DND-41 (cell line): ENCODE results near the gene TSPO.

Experiments used
- ATAC-seq: fragments of 200-7000 bp; cut with Tn5 transposase; 3 replicates; pipeline ENCODE4 v1.9.1; 2021; ENCODE audit warnings: low read depth; ENCODE audit not compliant: insufficient read depth
- DNase-seq: peaks from one replicate; pipeline ENCODE4 v3.0.0-alpha.2; 2020
- H2AFZ ChIP-seq: 2 replicates; pipeline ENCODE4 v1.6.0; 2012; ENCODE audit warnings: low read depth, low read length
- H3K27ac ChIP-seq: 2 replicates; pipeline ENCODE4 v1.5.1; 2012; ENCODE audit warnings: low read length, inconsistent platforms
- H3K27me3 ChIP-seq: fragments of 200-600 bp; sonication (generic); 2 replicates; pipeline ENCODE4 v1.6.0; 2012; ENCODE audit warnings: low read length, mild to moderate bottlenecking, inconsistent platforms; ENCODE audit not compliant: insufficient read depth, poor library complexity
- H3K36me3 ChIP-seq: 2 replicates; pipeline ENCODE4 v1.5.1; 2012; ENCODE audit warnings: low read length, inconsistent platforms; ENCODE audit not compliant: insufficient read depth
- H3K4me1 ChIP-seq: 2 replicates; pipeline ENCODE4 v1.5.1; 2012; ENCODE audit warnings: mild to moderate bottlenecking, low read length; ENCODE audit not compliant: insufficient read depth
- H3K4me2 ChIP-seq: 2 replicates; pipeline ENCODE4 v1.6.0; 2012; ENCODE audit warnings: mild to moderate bottlenecking, moderate library complexity, low read length, inconsistent platforms; ENCODE audit not compliant: insufficient read depth
- H3K4me3 ChIP-seq, 2 experiments: fragments of 200-600 bp in 1 of 2; shearing (Covaris generic) in 1 of 2; 2 replicates each; pipeline ENCODE4 v1.5.1; 2012 to 2016; ENCODE audit warnings: inconsistent platforms in 2 of 2, low read length in 2 of 2, mild to moderate bottlenecking in 2 of 2, low read depth in 1 of 2, moderate library complexity in 1 of 2
- H3K79me2 ChIP-seq: 2 replicates; pipeline ENCODE4 v1.6.0; 2012; ENCODE audit warnings: low read length, inconsistent platforms; ENCODE audit not compliant: insufficient read depth
- H3K9ac ChIP-seq: 2 replicates; pipeline ENCODE4 v1.6.0; 2012; ENCODE audit warnings: low read depth, mild to moderate bottlenecking, inconsistent platforms, low read length, moderate library complexity
- H3K9me3 ChIP-seq: 2 replicates; pipeline ENCODE4 v1.5.1; 2012; ENCODE audit warnings: low read length, moderate library complexity, mild to moderate bottlenecking, inconsistent platforms; ENCODE audit not compliant: insufficient read depth, severe bottlenecking
- H4K20me1 ChIP-seq: 2 replicates; pipeline ENCODE4 v1.6.0; 2012; ENCODE audit warnings: low read length; ENCODE audit not compliant: insufficient read depth
- CTCF ChIP-seq: IDR thresholded peaks from 2 replicates; pipeline ENCODE4 v1.5.1; 2012; ENCODE audit warnings: borderline replicate concordance, low read length, moderate library complexity, mild to moderate bottlenecking; ENCODE audit not compliant: poor library complexity, severe bottlenecking; ENCODE audit errors: extremely low read depth
- EZH2 ChIP-seq: IDR thresholded peaks from 3 replicates; pipeline ENCODE4 v1.6.1; 2012; ENCODE audit warnings: borderline replicate concordance, low read depth, mild to moderate bottlenecking, moderate library complexity, low read length, inconsistent platforms; ENCODE audit not compliant: severe bottlenecking

TSPO gene

DNA sequence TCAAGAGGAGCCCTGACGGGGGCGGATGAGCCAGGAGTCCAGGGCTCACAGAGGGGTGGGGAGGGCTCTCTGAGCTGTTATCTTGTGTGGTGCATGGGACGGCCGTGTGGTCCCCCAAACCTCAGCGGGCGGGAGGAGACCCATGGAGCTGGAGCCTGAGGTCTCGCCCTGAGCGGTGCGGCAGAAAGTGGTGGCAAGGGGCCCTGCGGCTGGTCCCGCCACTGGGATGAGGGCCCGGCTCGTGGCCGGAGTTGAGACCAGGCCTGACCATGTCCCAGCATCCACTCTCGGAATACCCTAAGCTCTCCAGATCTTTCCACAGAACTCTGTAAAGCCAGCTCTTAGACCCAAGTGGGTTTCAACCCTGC is 58.1 kb downstream of the TSPO start:
- ATAC-seq (no peak), DNase-seq (no peak)
- Histone ChIP-seq H3K4me3 (no peak overlapping the region), H3K79me2 (no peaks in the 10 kb centered on the region), H2AFZ (no peak overlapping the region), H3K9ac (no peak overlapping the region), H3K27me3 (no peaks in the 10 kb centered on the region), H3K36me3 (no peaks in the 10 kb centered on the region), H3K4me1 (no peaks in the 10 kb centered on the region), H3K4me2 (no peak overlapping the region), H3K27ac (no peak overlapping the region), H4K20me1 (no peaks in the 10 kb centered on the region), H3K9me3 (no peaks in the 10 kb centered on the region)
- no peak for TF ChIP-seq CTCF

DNA sequence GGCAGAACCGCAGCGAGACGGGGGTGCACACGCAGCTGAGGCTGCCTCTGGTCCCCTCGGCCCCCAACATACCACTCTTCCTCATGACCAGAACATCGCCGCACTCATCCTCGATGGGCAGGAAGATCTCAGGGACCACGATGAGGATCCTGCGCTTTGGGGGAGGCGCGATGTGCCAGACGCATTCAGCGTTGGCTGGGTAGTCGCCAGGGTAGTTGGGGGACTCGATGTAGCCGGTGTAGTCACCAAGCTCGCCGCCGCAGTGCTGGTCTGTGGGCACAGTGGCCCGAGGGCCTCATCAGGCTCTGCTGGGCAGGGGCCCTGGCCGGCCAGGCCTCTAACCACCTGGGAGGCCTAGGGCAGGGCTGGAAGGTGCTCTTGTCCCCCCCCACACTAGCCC is 58.6 kb downstream of the TSPO start:
- no peaks in the 10 kb centered on the region for H4K20me1 ChIP-seq
- TF ChIP-seq EZH2 (no peak), CTCF (no peak)
- no peak overlapping the region for H3K4me2 ChIP-seq
- H3K9me3 ChIP-seq = no peaks in the 10 kb centered on the region
- H3K27ac ChIP-seq = no peak overlapping the region
- no peak for ATAC-seq
- no peaks in the 10 kb centered on the region for H3K79me2 ChIP-seq
- H3K27me3 ChIP-seq = no peaks in the 10 kb centered on the region
- no peak overlapping the region for H3K9ac ChIP-seq
- DNase-seq = no peak
- no peaks in the 10 kb centered on the region for H3K36me3 ChIP-seq
- H3K4me3 ChIP-seq = no peak overlapping the region
- H2AFZ ChIP-seq = no peak overlapping the region
- no peaks in the 10 kb centered on the region for H3K4me1 ChIP-seq

GRCh38 chr22:43210631-43211515 is 59.5 kb downstream of the TSPO start:
- no peaks in the 10 kb centered on the region for H3K79me2 ChIP-seq
- ATAC-seq = no peak
- H3K9ac ChIP-seq = no peak overlapping the region
- TF ChIP-seq CTCF (no peak), EZH2 (no peak)
- H3K27ac ChIP-seq = no peak overlapping the region
- no peaks in the 10 kb centered on the region for H3K36me3 ChIP-seq
- H2AFZ ChIP-seq = no peak overlapping the region
- no peak for DNase-seq
- H4K20me1 ChIP-seq = no peaks in the 10 kb centered on the region
- H3K9me3 ChIP-seq = no peaks in the 10 kb centered on the region
- no peaks in the 10 kb centered on the region for H3K4me1 ChIP-seq
- H3K27me3 ChIP-seq = no peaks in the 10 kb centered on the region
- H3K4me3 ChIP-seq = no peak overlapping the region
- H3K4me2 ChIP-seq = no peak overlapping the region

- Histone ChIP-seq H4K20me1 (no peaks in the 10 kb centered on the region), H3K4me3 (no peak overlapping the region), H3K4me1 (no peaks in the 10 kb centered on the region), H3K79me2 (no peaks in the 10 kb centered on the region), H2AFZ (no peak overlapping the region), H3K4me2 (no peak overlapping the region), H3K27me3 (no peaks in the 10 kb centered on the region), H3K9me3 (no peaks in the 10 kb centered on the region), H3K36me3 (no peaks in the 10 kb centered on the region), H3K9ac (no peak overlapping the region), H3K27ac (no peak overlapping the region)
- TF ChIP-seq CTCF (no peak), EZH2 (no peak)
- DNase-seq (no peak), ATAC-seq (no peak)
These were observed 60.6 kb downstream of the TSPO start for GRCh38 chr22:43211941-43212433.
